SK-N-SH treated with all-trans-retinoic acid at 6 μM for 48 hours (cell line): Measurements from ENCODE around the gene RIMBP2.

Experiments used
- ATAC-seq: fragments of 200-7000 bp; cut with Tn5 transposase; 3 replicates; pipeline ENCODE4 v1.9.1; 2020; ENCODE audit warnings: mild to moderate bottlenecking, moderate library complexity
- ARNTL ChIP-seq: fragments of 450-650 bp; formaldehyde crosslinking; IDR thresholded peaks from 2 replicates; pipeline ENCODE4 v1.5.0; 2020; ENCODE audit warnings: low read depth, mild to moderate bottlenecking, moderate library complexity, borderline replicate concordance
- BACH2 ChIP-seq: fragments of 250-450 bp; sonication (Bioruptor Pico); IDR thresholded peaks from 2 replicates; pipeline ENCODE4 v1.9.0; 2021; ENCODE audit warnings: mild to moderate bottlenecking, borderline replicate concordance
- CREB5 ChIP-seq: fragments of 250-450 bp; sonication (Bioruptor Pico); IDR thresholded peaks from 2 replicates; pipeline ENCODE4 v1.5.1; 2020; ENCODE audit warnings: low read depth, mild to moderate bottlenecking, moderate library complexity
- CSDC2 ChIP-seq: fragments of 250-450 bp; sonication (Bioruptor Pico); IDR thresholded peaks from 2 replicates; pipeline ENCODE4 v1.5.0; 2020; ENCODE audit warnings: mild to moderate bottlenecking, moderate library complexity
- CSRNP3 ChIP-seq: fragments of 250-450 bp; sonication (Bioruptor Pico); IDR thresholded peaks from 2 replicates; pipeline ENCODE4 v1.5.1; 2021; ENCODE audit warnings: mild to moderate bottlenecking, moderate library complexity
- ESRRG ChIP-seq: fragments of 250-450 bp; sonication (Bioruptor Pico); IDR thresholded peaks from 2 replicates; pipeline ENCODE4 v1.6.1; 2021; ENCODE audit warnings: mild to moderate bottlenecking
- GLIS3 ChIP-seq: fragments of 250-450 bp; sonication (Bioruptor Pico); IDR thresholded peaks from 2 replicates; pipeline ENCODE4 v1.5.0; 2020; ENCODE audit warnings: mild to moderate bottlenecking, moderate library complexity
- ISL1 ChIP-seq: fragments of 250-450 bp; sonication (Bioruptor Pico); IDR thresholded peaks from 2 replicates; pipeline ENCODE4 v2.1.2; 2022; ENCODE audit warnings: mild to moderate bottlenecking, moderate library complexity
- PATZ1 ChIP-seq: fragments of 250-450 bp; sonication (Bioruptor Pico); IDR thresholded peaks from 2 replicates; pipeline ENCODE4 v1.8.0; 2020; ENCODE audit warnings: mild to moderate bottlenecking, moderate library complexity, borderline replicate concordance
- POU6F1 ChIP-seq: fragments of 250-450 bp; sonication (Bioruptor Pico); IDR thresholded peaks from 2 replicates; pipeline ENCODE4 v1.8.0; 2021; ENCODE audit warnings: low read depth, mild to moderate bottlenecking, moderate library complexity, borderline replicate concordance
- PPARA ChIP-seq: fragments of 250-450 bp; sonication (Bioruptor Pico); IDR thresholded peaks from 2 replicates; pipeline ENCODE4 v1.5.0; 2020; ENCODE audit warnings: mild to moderate bottlenecking, borderline replicate concordance
- RARB ChIP-seq: fragments of 250-450 bp; sonication (Bioruptor Pico); IDR thresholded peaks from 2 replicates; pipeline ENCODE4 v1.8.0; 2021; ENCODE audit warnings: mild to moderate bottlenecking, moderate library complexity
- SNAI2 ChIP-seq: fragments of 250-450 bp; sonication (Bioruptor Pico); IDR thresholded peaks from 2 replicates; pipeline ENCODE4 v1.5.0; 2020; ENCODE audit warnings: mild to moderate bottlenecking, moderate library complexity
- TCF4 ChIP-seq: fragments of 250-450 bp; sonication (Bioruptor Pico); IDR thresholded peaks from 2 replicates; pipeline ENCODE4 v1.8.0; 2021; ENCODE audit warnings: mild to moderate bottlenecking, moderate library complexity, borderline replicate concordance
- TOX ChIP-seq: fragments of 250-450 bp; sonication (Bioruptor Pico); IDR thresholded peaks from 2 replicates; pipeline ENCODE4 v1.8.0; 2021; ENCODE audit warnings: mild to moderate bottlenecking, moderate library complexity, borderline replicate concordance
- TSHZ2 ChIP-seq: fragments of 250-450 bp; sonication (Bioruptor Pico); IDR thresholded peaks from 2 replicates; pipeline ENCODE4 v1.5.0; 2020; ENCODE audit warnings: mild to moderate bottlenecking, moderate library complexity
- ZC3H10 ChIP-seq: fragments of 250-450 bp; sonication (Bioruptor Pico); IDR thresholded peaks from 2 replicates; pipeline ENCODE4 v1.5.1; 2021; ENCODE audit warnings: mild to moderate bottlenecking, moderate library complexity
- ZFP3 ChIP-seq: fragments of 250-450 bp; sonication (Bioruptor Pico); IDR thresholded peaks from 2 replicates; pipeline ENCODE4 v1.5.0; 2020; ENCODE audit warnings: mild to moderate bottlenecking, moderate library complexity
- ZFP30 ChIP-seq: fragments of 450-650 bp; formaldehyde crosslinking; IDR thresholded peaks from 2 replicates; pipeline ENCODE4 v1.5.0; 2022; ENCODE audit warnings: mild to moderate bottlenecking, moderate library complexity
- ZNF565 ChIP-seq: fragments of 450-650 bp; formaldehyde crosslinking; conservative IDR thresholded peaks from 2 replicates; pipeline ENCODE4 v1.5.0; 2020; ENCODE audit warnings: low read depth, mild to moderate bottlenecking, moderate library complexity
- ZNF70 ChIP-seq: fragments of 450-650 bp; formaldehyde crosslinking; IDR thresholded peaks from 2 replicates; pipeline ENCODE4 v1.5.0; 2020; ENCODE audit warnings: mild to moderate bottlenecking, moderate library complexity
- ZNF8 ChIP-seq: fragments of 450-650 bp; formaldehyde crosslinking; IDR thresholded peaks from 2 replicates; pipeline ENCODE4 v1.5.0; 2020; ENCODE audit warnings: mild to moderate bottlenecking, moderate library complexity

Gene RIMBP2

GRCh38 chr12:130476451-130477135, 239.5 kb downstream of the RIMBP2 start:
- no peak for TF ChIP-seq RARB (CRISPR knock-in tag)
- TF ChIP-seq ISL1 = no peak
- TF ChIP-seq TSHZ2 (CRISPR knock-in tag) = no peak
- no peak for TF ChIP-seq PPARA (CRISPR knock-in tag)
- no peak for TF ChIP-seq ZNF565 (CRISPR knock-in tag)
- TF ChIP-seq ZC3H10 = no peak
- no peak for TF ChIP-seq ZFP30
- TF ChIP-seq POU6F1 (CRISPR knock-in tag) = no peak
- no peak for TF ChIP-seq ESRRG (CRISPR knock-in tag)
- TF ChIP-seq ZNF70 (CRISPR knock-in tag) = no peak
- no peak for TF ChIP-seq CREB5 (CRISPR knock-in tag)
- TF ChIP-seq, all 23 proteins: peak for 0
- no peak for ATAC-seq

GRCh38 chr12:130474599-130475269, 241.4 kb downstream of the RIMBP2 start:
- TF ChIP-seq CSDC2 (no peak), TSHZ2 (CRISPR knock-in tag) (no peak), CSRNP3 (CRISPR knock-in tag) (no peak), PPARA (CRISPR knock-in tag) (no peak), ZNF70 (CRISPR knock-in tag) (no peak), PATZ1 (CRISPR knock-in tag) (no peak), SNAI2 (CRISPR knock-in tag) (no peak), ZFP3 (CRISPR knock-in tag) (no peak), ARNTL (CRISPR knock-in tag) (no peak), ZFP30 (no peak), ZC3H10 (no peak), CREB5 (CRISPR knock-in tag) (no peak), RARB (CRISPR knock-in tag) (no peak), TCF4 (no peak), BACH2 (CRISPR knock-in tag) (no peak), ISL1 (no peak), POU6F1 (CRISPR knock-in tag) (no peak), GLIS3 (CRISPR knock-in tag) (no peak), ZNF8 (no peak), TOX (no peak)

More at GRCh38 chr12:130474599-130475269, 241.4 kb downstream of the RIMBP2 start:
- no peak for ATAC-seq
